GM19467 (cell line): ENCODE measurements around the gene SHC2.
"Not testable (repeated sequence)": the region's sequence is repeated elsewhere in the genome, so short reads cannot be mapped to it uniquely, and the experiment has no call there.

Experiments used
- ATAC-seq: cut with Tn5 transposase; IDR thresholded peaks from one replicate; pipeline ENCODE4 v1.9.1; 2021; ENCODE audit warnings: mild to moderate bottlenecking, moderate library complexity; ENCODE audit not compliant: unreplicated experiment

Gene SHC2

GRCh38 chr19:449916-450315, 10.9 kb downstream of the SHC2 start:
- ATAC-seq, result no peak

- no peak for ATAC-seq
Measured at GRCh38 chr19:447816-448560, 12.8 kb downstream of the SHC2 start.

GRCh38 chr19:447064-447426, 13.8 kb downstream of the SHC2 start:
- ATAC-seq, result no peak

- no peak for ATAC-seq
Measured at GRCh38 chr19:444677-445210, 16.1 kb downstream of the SHC2 start.

GRCh38 chr19:443005-443404, 17.8 kb downstream of the SHC2 start:
- no peak for ATAC-seq

- no peak for ATAC-seq
Measured at GRCh38 chr19:442085-442484, 18.7 kb downstream of the SHC2 start.

- no peak for ATAC-seq
Measured at GRCh38 chr19:441213-441836, 19.5 kb downstream of the SHC2 start.

- ATAC-seq, result no peak
Measured at GRCh38 chr19:440391-441212, 20.2 kb downstream of the SHC2 start.

- ATAC-seq, result no peak
Measured at GRCh38 chr19:439167-439900, 21.5 kb downstream of the SHC2 start.

- ATAC-seq, result no peak
Measured at GRCh38 chr19:438416-438958, 22.3 kb downstream of the SHC2 start.

- ATAC-seq, result no peak
Measured at GRCh38 chr19:437041-437440, 23.8 kb downstream of the SHC2 start.

- no peak for ATAC-seq
Measured at GRCh38 chr19:436413-436950, 24.4 kb downstream of the SHC2 start.

GRCh38 chr19:435707-436412, 25.0 kb downstream of the SHC2 start:
- no peak for ATAC-seq

GRCh38 chr19:435056-435706, 25.7 kb downstream of the SHC2 start:
- no peak for ATAC-seq

- ATAC-seq, result no peak
Measured at GRCh38 chr19:434152-434960, 26.5 kb downstream of the SHC2 start.

GRCh38 chr19:430701-431100, 30.1 kb downstream of the SHC2 start:
- ATAC-seq, result no peak

- ATAC-seq, result no peak
Measured at GRCh38 chr19:428149-428548, 32.7 kb downstream of the SHC2 start.

- ATAC-seq, result not testable (repeated sequence)
Measured at GRCh38 chr19:427675-428074, 33.2 kb downstream of the SHC2 start.
